ENCODE measurements around the gene SFMBT2.

The SFMBT2 gene

DNA sequence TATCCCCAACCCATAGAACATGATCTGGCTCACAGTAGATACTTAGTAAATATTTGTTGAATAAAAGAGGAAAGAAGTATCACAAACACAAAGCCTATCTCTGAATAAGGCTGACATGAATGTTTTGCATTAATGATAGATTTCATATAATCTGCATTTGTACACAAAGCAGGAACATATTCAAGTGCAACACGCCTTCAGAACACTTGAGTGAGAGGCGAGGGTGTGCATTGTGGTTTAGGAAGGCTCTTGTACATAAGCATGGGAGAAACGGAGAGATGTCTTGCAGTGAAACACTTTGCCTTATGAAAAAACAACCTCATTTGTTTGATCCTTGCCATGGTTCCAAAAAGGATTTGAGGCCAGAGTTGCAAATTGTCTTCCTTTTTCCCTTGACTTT is 14.1 kb upstream of the SFMBT2 start:
- DNase-seq: peak in 1 of 2 experiments; percentile 7

DNA sequence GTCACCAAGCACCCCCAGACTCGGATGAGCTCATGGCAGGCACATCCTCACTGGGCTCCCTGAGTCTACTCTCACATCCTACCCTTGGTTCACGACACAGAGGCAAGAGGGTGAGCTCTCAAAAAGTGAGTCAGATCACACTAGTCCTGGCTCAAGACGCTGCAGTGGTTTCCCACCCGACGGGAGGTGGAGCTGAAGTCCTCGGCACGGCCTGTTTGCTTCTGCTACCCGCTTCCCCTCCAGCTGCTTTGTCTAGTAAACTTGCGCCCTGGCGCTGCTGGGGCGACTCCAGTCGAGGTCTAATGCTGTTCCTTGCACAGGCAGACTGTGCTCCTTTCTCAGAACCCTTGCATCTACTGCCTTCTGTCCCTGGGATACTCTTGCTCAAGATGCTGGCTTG is 13.5 kb upstream of the SFMBT2 start:
- DNase-seq: no peak

DNA sequence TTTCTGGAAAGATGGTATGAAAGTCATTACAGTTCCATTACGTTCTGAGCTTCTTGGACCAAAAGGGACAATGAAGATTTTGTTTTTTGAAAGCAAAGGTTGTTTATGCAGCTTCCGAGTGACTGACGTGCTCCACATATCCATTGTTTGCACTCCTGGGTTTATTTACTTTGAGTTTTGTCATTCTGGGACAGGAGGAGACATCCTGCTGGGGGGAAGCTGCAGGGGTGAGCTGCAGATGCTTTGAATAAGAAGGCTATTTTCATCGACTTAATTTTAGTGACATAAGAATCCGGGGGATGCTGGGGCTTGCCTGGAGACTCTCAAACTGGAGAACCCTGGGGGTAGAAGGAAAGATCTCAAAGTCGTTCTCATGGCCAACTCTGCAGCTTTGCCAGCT is 12.7 kb upstream of the SFMBT2 start:
- no peak for DNase-seq

GRCh38 chr10:7421526-7421925 is 10.7 kb upstream of the SFMBT2 start:
- no peak for DNase-seq

DNA sequence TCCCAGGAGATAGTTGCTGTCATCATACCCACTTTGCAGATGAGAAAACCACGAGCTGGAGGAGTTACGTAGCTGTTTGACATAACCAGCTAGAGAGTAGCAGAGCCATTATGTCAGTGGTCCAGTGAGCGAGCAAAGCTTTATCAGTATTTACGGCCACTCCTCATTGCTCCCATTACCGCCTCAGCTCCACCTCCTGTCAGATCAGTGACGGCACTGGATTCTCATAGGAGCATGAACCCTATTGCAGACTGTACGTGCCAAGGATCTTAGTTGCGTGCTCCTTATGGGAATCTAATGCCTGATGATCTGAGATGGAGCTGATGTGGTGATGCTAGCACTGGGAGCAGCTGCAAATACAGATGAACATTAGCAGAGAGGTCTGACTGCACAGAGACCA is 9.2 kb upstream of the SFMBT2 start:
- DNase-seq: no peak

DNA sequence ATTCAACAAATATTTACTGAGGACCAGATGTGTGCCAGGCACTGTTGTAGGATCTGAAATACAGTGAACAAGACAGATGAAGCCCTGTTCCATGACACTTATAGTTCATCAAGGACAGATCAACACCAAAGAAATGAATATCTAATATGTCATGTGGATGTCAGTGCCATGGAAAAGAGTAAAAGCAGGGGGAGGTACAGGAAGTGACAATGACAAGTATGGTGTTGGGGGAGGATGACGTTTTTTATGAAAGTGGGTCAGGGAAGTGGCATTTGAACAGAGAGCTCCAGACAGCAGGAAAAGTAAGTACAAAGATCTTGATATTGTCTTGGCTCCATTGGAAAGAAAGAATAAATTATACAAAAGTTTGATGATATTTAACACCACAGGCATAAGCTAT is 7.0 kb upstream of the SFMBT2 start:
- no peak for DNase-seq

DNA sequence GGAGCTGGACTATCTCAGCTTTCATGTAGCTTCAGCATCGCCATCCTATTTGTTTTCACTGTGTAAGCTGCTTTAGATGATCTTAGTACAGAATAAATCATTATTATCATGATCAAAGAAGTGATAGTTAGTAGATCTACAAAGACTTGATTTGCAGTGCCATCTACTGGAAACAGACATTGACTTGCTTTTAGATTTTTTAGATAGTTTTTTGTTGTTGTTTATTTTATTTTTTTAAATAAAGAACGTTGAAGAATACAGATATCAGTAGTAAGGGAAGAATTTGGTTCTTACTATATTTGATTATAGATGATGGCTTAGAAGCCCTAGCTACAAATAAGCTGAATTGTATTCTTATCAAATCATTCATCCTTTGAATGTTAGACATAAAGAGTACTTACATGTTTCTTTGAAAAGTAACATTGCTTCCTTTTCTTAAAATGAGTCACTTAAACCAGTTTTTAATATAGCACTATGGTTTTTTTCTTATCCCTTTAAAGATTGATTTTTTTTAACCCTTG is 6.3 kb upstream of the SFMBT2 start:
- DNase-seq: peak in 1 of 2 experiments; percentile 27

GRCh38 chr10:7414766-7415165 is 3.9 kb upstream of the SFMBT2 start:
- no peak for DNase-seq

DNA sequence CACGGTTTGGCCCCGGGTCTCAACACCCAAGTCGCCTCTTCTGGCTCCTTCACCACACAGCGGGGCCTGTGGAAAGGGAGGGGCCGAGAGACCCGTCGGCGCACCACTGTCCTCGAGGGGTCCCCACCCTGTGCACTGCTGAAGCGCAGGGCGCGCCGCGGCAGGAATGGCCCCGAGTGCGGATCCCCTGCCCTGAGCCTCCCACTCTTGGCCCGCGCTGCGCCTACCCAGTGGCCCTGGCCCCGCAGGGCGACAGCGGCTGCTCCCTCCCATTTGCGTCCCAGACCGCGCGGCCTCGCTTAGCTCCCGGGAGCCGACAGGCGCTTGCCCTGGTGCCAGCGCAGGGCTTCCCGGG is 2.1 kb upstream of the SFMBT2 start:
- DNase-seq: peak in 1 of 2 experiments; percentile 21

GRCh38 chr10:7412237-7412927 is 1.5 kb upstream of the SFMBT2 start:
- DNase-seq: peak in 1 of 2 experiments; percentile 10

GRCh38 chr10:7411671-7412128 is 866 bp upstream of the SFMBT2 start:
- DNase-seq: no peak

- DNase-seq: peak in 1 of 2 experiments; percentile 63
Observed at GRCh38 chr10:7410301-7410861, 453 bp downstream of the SFMBT2 start.

DNA sequence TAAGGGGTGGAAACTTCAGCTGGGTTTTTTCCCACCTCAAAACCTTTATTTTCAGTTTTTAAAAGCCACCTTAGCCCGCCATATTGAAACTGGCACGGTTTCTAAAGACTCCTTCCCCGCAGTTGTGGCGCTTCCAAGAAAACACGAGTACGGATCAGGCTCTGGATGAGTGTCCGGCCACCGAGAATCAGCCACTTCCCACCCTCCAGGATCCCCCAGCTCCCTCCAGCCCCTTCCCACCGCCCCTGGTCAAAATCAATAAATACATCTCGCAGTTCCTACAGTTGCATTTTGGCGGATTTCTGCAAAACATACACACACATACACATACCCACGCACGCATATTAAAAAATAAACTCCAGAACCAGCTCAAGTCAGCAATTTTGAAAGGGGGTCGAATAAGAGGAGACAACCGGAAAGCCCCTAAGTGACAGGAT is 1.1 kb downstream of the SFMBT2 start:
- peak in 1 of 2 experiments; percentile 25 for DNase-seq

- peak in 1 of 2 experiments; percentile 58 for DNase-seq
Observed at GRCh38 chr10:7409045-7409731, 1.6 kb downstream of the SFMBT2 start.

DNA sequence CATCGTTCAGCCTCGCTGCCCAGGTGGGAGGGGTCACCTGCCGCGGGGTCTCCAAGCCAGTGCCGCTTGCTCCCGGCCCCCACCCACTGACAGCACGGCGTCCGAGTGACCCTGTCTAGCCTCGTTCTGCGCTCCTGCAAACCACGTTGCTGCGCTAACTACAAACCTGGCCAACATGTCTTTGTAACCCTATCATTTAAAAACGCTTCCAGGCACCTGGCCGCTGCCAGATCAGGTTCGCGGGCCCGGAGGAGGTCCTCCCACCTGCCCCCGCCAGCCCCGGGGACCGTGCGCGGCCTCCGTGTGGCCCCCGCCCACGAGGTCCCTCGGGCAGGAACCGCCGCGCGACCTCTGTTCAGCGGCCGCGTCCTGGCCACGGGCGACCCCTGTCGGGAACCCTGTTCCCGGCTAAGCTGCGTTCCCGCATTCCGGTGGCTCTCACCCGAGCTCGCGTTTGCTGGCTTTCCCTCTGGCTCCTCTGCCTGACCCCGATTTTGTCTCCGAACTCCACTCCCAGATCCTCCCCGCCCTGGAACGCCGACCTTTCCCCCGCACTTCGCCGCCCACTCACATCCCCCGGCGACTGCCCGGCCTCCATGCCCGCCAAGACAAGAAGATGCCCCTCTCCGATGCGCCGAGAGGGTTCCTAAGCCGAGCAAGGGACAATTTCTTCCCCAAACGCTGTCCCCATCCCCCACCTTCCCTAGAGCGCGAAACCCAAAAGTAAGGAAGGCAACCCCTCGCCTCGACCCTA is 2.4 kb downstream of the SFMBT2 start:
- peak; percentile 20 to 70 for DNase-seq

DNA sequence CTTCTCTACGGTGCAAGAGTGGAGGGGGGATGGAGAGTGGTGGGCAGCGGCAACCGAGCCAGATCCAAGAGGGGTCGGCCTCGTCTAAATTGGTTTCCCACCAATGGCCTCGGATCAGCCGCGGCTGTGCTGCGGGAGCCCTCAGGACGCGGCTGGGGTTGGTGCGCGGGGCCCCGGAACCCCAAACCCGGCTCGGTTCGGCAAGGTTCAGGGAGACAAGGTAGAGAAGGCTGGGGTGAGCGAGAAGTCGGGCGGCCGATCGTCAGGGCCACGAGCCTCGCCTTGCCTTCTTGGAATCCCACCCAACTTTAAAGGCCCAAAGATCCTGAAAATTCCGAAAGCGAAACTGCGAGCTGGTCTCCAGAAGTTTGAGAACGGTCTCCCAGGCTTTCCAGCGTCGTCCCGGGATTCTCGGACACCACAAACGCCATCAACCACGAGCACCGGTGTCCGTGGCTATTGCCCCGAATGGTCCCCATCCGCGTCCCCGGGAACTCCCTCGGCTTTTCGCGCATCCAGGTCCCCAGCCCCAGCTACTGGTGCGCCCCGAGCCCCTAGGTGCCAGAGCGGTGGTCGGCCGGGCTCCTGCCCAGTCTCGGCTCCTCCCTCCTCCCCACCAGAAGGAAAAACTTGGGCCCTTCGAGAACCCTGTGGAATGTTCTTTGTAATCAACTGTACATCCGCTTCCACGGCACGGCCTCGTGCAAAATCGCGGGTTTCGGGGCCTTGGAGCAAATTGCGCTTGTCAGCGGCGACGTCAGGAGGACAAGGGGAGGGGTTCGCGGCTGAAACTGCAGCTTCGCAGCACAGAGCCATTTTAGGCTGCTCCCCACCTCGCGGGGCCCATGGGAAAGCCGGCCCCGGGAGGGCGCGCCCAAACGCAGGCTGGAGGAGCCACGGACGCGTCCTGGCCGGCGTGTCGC is 3.2 kb downstream of the SFMBT2 start:
- no peak for DNase-seq

- peak in 1 of 2 experiments; percentile 24 for DNase-seq
Observed at GRCh38 chr10:7406712-7407333, 4.0 kb downstream of the SFMBT2 start.

DNA sequence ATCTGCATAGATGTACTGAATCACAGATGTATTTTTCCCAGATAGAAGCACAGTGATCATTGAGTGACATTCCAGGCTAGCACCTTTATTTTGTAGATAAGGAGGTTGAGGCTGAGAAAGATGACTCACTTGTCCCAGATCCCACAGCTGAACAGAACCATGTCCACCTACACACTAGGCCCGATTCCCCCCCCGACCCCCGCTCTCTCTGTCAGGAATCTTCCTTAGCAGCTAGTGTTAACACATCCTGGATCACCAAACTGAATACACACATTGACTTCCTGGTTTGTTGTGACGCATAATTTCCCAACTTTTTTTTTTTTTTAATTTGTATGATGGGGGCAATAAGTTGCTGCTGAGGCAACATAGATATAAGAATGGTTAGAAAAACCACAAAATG is 5.2 kb downstream of the SFMBT2 start:
- DNase-seq: no peak

- DNase-seq: no peak
Observed at GRCh38 chr10:7403620-7404019, 7.2 kb downstream of the SFMBT2 start.

GRCh38 chr10:7401782-7402181 is 9.1 kb downstream of the SFMBT2 start:
- DNase-seq: no peak

DNA sequence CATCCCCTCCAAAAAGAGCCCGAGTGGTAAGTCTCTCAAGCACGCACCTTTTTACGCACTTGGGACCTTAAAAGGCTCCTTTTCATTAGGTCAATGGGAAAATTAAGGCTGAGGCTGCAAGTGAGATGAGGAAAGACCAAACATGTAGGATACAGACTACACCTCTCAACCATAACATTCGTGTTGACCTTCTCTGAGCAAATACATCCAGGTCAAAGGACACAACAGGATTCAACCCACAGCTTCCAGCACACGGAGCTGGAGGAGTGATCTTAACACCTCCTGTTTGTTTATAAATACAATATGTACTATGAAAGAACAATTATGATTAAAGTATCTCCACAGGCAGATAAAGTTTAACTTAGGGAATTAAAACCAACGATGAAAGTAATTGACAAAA is 9.7 kb downstream of the SFMBT2 start:
- DNase-seq: no peak

All from NCI-H526 (cell line).